Measurements from ENCODE around the gene SEC31A.
"Not testable (repeated sequence)": the region's sequence is repeated elsewhere in the genome, so short reads cannot be mapped to it uniquely, and the experiment has no call there.

SEC31A gene

DNA sequence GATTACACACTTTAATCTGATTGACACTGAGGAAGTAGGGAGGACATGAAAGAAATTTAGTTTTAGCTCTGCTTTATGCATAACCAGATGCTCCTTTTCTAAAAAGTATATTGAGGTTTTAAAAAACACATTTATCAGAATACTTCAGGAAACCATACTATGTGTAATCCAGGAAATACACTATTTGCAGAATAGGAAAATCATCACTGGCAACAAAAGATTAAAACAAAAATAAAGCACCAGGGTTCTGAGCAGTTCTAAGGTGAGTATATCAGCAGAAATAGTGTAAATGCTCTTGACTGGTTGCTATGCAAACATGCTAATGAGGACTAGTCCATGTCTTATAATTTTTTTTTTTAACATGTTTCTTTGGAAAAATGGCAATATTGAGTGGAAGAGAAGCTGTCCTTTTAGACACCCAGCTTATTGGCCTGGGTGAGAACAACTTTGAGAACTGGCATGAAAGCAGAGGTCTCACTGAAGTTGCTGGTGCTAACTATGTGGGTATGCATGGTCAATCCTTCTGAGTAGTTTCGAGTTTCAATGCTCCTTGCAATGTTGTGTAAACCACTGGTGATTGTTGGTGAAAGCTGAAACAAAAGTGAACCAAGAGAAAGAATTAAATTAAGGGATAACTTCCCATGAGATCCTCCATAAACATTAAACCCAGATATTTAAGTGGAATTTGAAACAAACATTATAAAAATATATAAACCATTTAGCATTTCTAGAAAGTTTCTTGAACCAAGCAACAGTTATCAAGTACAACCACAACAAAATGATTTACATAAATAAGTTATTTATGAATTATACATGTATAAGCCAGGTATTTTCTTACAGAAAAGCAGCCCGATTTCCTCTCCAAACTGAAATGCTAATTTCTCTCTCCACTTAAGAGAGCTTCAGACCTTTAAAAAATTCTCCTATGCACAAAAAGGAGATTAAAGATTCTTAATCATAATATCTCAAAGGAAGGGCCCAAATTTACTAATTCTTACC is 72.0 kb downstream of the SEC31A start:
- DNase-seq (ENCODE audit: low read depth): no peak

GRCh38 chr4:82816874-82817273 is 74.1 kb downstream of the SEC31A start:
- not testable (repeated sequence) for H3K4me3 ChIP-seq (ENCODE audit: low read depth, low read length); DNase-seq (ENCODE audit: low read depth)

More for the DNA sequence above, 72.0 kb downstream of the SEC31A start:
- TF ChIP-seq, protein P1, sequence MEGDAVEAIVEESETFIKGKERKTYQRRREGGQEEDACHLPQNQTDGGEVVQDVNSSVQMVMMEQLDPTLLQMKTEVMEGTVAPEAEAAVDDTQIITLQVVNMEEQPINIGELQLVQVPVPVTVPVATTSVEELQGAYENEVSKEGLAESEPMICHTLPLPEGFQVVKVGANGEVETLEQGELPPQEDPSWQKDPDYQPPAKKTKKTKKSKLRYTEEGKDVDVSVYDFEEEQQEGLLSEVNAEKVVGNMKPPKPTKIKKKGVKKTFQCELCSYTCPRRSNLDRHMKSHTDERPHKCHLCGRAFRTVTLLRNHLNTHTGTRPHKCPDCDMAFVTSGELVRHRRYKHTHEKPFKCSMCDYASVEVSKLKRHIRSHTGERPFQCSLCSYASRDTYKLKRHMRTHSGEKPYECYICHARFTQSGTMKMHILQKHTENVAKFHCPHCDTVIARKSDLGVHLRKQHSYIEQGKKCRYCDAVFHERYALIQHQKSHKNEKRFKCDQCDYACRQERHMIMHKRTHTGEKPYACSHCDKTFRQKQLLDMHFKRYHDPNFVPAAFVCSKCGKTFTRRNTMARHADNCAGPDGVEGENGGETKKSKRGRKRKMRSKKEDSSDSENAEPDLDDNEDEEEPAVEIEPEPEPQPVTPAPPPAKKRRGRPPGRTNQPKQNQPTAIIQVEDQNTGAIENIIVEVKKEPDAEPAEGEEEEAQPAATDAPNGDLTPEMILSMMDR (IDR thresholded peaks at IDR 0.05; ENCODE audit: insufficient read depth, low read depth, low read length, missing control alignments): no peak
- no peak overlapping the region for H3K4me3 ChIP-seq (ENCODE audit: low read depth, low read length)

GRCh38 chr4:82814034-82814433 is 76.9 kb downstream of the SEC31A start:
- H3K4me3 ChIP-seq (ENCODE audit: low read depth, low read length): no peak overlapping the region
- TF ChIP-seq, protein P1 (IDR thresholded peaks at IDR 0.05; ENCODE audit: insufficient read depth, low read depth, low read length, missing control alignments): no peak
- no peak for DNase-seq (ENCODE audit: low read depth)

DNA sequence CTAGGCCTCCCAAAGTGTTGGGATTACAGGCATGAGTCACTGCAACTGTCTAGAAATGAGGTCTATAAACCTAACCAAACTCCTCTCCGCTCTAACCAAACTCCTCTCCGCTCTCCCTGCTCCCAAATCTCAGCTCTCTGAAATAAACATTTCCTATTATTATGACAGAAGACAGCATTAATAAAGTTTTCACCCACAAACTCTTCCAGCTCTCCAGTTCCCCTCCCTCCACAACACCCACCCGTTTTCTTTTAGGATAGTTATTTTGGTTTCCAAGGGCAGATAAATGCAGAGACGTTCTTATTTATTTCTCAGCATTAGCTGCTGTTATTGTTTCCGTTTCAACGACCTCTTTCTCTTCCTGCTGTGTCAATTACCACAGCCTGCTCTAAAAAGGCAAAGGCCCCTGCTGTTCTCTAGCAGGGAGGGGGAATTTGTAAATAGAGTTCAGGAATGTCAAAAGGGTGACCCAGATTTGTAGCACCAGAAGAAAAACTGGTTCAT is 79.1 kb downstream of the SEC31A start:
- TF ChIP-seq, protein P1 (IDR thresholded peaks at IDR 0.05; ENCODE audit: insufficient read depth, low read depth, low read length, missing control alignments): no peak
- no peak for DNase-seq (ENCODE audit: low read depth)
- no peak overlapping the region for H3K4me3 ChIP-seq (ENCODE audit: low read depth, low read length)

GRCh38 chr4:82811392-82811791 is 79.6 kb downstream of the SEC31A start:
- TF ChIP-seq, protein P1 (IDR thresholded peaks at IDR 0.05; ENCODE audit: insufficient read depth, low read depth, low read length, missing control alignments): no peak
- no peak overlapping the region for H3K4me3 ChIP-seq (ENCODE audit: low read depth, low read length)
- no peak for DNase-seq (ENCODE audit: low read depth)

- TF ChIP-seq, protein P1 (IDR thresholded peaks at IDR 0.05; ENCODE audit: insufficient read depth, low read depth, low read length, missing control alignments): no peak
- no peak for DNase-seq (ENCODE audit: low read depth)
- H3K4me3 ChIP-seq (ENCODE audit: low read depth, low read length): no peak overlapping the region
Observed at GRCh38 chr4:82810176-82810575, 80.8 kb downstream of the SEC31A start.

- no peak overlapping the region for H3K4me3 ChIP-seq (ENCODE audit: low read depth, low read length)
- no peak for DNase-seq (ENCODE audit: low read depth)
- TF ChIP-seq, protein P1 (IDR thresholded peaks at IDR 0.05; ENCODE audit: insufficient read depth, low read depth, low read length, missing control alignments): no peak
Observed at GRCh38 chr4:82809619-82810018, 81.3 kb downstream of the SEC31A start.

Data from GM12865 (cell line).